ENCODE data around the gene GEMIN7.
"Not testable (repeated sequence)": the region's sequence is repeated elsewhere in the genome, so short reads cannot be mapped to it uniquely, and the experiment has no call there.

GEMIN7 gene

DNA sequence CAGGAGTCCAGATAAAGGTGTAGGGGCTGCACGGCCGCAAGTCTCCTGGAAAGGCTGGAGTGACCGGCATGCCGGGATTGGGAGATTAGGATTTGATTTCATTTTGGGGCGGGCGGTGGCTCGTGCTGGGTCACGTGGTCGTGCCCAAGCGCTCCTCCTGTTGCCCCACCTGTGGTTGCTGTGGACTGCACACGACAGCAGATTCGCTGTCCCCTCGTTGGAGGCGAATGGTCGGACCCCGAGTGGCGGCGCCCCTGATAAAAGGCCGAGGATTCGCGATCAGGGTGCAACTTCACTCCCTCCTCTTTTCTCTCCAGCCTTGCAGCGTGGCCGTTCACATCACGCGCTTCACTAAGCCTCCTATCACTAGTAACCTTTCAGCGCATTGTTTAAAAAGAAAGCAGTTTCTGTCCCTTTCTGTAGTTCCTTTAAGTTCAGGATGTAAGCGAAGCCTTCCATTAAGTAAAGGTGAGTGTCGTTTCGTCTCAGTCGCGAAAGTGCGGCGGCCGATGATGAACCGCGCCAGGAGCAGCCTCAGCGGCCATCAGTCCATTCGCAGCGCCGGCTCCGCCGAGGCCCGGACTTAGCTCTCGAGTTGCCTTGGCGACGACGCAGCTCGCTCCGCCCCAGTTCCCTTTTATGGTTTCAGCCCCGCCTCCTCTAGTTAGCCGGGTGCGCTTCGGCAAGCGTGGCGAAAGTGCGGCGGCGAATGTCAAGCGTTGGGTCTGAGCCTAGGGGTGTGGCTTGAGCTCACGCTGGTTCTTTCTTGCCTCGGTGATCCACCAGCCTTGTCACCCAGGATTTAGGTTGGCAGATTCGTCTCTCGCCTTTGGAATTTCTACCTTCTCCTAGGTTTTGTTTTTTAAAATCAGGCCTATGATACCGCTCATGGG, 12.2 kb downstream of the GEMIN7 start:
- DNase-seq, result no peak

DNA sequence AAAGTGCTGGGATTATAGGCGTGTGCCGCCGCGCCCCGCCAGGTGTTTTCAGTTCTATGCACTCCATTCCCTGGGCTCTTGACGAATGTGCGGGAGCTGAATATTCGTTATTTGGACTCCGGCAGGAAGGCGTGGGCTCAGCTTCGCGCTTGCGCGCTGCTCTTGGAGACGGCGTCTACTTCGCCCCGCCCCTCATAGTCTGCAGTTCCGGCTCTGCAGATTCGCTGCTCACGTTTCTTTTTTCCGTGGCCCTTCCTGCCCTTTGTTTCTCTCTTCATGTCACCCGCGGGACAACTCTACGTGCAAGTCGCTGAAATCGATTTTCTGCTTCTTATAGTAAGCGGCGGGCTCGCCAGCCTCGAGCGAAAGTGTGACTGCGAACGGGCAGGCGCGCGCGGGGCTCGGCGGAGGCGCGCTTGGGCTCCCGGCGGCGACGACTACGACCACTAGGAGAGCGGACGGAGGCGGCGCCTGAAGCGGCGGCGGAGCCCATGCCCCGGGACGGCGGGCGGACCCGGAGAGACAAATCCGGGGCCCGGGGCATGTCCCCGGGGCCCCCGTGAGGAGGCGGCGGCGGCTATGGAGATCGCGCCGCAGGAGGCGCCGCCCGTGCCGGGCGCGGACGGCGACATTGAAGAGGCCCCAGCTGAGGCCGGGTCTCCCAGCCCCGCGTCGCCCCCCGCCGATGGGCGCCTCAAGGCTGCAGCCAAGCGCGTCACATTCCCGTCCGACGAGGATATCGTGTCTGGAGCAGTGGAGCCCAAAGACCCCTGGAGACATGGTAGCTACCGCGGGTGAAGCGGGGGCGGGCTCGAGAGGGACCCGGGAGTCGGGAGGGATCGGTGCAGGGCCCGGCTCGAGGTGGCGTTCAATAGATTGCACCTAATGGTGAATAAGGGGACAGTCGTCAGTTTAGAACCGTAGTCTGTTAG, 14.0 kb downstream of the GEMIN7 start, which contains the start of gene PPP1R37:
PPP1R37 (plus strand) TSS at position 433 of the 932 bp plus-strand sequence; CDS start at position 580, 147 bp downstream.
- peak; percentile 87 for DNase-seq

- no peak for DNase-seq
Observed at GRCh38 chr19:45094137-45094536, 15.1 kb downstream of the GEMIN7 start.

DNA sequence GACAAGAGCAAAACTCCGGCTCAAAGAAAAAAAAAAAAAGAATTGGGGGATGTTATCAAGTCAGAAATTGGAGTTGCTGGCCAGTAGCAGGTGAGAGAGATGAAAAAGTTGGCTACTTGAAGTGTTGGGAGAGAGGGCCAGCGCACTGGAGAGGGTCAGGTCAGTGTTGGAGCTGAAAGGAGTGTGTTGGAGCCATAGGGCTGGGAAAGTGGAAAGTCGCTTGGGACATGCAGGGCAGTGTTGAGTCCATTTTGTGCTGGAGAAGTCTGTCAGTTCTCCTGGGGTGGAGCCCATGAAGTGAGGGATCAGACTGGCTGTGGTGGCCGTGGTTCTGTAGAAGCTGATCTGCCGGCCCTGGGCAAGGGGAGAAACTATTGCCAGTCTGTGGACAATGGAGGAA, 15.6 kb downstream of the GEMIN7 start:
- no peak for DNase-seq

GRCh38 chr19:45095496-45096413, 16.7 kb downstream of the GEMIN7 start:
- DNase-seq, result no peak

DNA sequence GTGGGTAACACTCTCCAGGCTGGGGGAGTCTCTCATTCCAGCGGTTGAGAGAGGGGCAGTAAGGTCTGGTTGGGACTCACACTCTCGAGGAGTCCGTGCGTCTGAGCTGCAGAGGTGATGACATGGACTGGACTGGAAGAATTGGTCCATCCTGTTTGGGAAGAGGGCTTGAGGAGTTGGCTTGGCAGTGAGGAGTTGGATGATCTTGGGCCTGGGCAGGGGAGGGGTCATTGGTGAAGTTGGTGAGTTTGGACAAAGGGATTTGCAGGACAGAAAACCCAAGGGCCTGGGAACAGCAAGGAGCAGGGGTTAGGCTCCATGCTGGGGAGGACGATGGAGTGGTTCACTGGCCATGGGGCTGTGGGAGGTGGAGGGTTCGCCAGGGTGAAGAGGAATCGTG, 17.6 kb downstream of the GEMIN7 start:
- no peak for DNase-seq

- DNase-seq, result no peak
Observed at GRCh38 chr19:45097450-45097775, 18.4 kb downstream of the GEMIN7 start.

DNA sequence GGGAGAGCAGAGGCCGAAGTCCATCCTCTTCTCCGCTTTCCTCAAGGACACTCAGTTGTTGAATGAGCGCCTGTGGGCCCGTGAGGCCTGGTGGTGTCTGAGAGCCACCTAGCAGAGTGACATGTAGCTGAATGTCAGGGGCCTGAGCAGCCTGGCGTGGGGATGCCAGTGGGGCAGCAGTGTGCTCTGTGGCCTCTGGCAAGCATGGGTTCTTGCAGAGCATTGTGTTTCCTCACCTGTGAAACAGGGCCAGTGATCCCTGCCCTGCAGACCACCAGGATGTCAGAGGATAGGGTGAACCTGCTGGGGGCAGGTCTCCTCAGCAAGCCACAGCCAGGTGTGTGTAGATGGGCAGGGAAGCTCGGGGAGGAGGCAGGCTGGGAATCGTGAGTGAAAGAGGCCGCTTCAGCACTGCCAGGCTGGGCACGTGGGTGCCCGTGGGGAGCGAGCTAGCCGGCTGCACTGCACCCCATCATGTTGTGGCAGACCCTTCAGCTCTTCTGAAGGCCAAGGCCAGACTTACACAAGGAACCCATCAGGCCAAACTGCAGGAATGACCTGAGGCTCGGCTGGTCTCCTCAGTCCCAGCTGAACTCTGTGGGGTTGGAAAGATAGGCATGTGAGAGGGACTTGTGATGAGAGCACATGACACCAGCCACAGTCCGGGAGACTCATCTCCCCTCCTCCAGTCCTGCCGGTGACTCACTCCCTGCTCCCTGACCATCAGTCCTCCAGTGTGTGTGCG, 18.9 kb downstream of the GEMIN7 start:
- peak; percentile 2 for DNase-seq

DNA sequence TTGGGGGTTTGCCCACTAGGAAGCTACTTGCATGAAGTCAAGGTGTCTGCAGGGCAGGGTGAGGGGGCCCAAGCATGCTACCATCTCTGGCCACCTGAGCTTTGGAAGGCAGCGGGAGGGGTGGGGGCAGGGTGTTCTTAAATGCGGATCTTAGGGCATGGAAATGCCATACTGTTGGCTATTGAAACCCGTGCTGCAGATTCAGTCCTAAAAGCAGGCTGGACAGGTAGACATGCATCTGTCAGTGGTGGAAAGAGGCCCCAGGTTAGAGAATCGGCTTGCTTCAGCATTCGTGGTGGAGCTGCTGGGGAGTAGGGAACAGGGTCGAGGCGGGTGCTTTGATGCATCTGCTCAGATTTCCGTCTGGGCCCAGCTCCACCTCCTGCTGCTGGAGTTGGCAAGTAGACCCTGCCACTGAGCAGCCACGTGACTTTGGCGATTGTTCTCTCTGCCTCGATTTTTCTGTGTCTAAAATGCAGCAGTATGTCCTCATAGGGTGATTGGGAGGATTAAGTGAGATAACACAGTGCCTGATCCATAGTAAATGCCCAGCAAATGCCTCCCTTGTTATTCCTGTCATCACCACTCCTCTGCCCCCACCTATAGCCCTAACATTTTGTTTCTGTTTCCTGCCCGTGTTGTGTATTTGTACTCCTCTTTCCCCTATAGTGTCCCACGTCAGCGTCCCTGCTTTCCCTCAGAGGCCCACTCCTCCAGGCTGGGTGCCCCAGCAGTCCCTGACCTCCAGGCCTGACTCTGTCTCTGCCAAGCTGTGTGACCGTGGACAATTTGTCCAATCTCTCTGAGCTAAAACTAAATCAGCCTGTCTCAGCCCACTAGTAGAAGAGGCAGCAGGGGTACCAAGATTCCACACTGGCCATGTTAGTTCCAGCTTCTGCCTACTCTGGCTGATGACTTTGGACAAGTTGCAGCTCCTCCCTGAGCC, 19.7 kb downstream of the GEMIN7 start:
- peak; percentile 22 for DNase-seq

- DNase-seq, result no peak
Observed at GRCh38 chr19:45099467-45100191, 20.6 kb downstream of the GEMIN7 start.

GRCh38 chr19:45100201-45100600, 21.1 kb downstream of the GEMIN7 start:
- no peak for DNase-seq

DNA sequence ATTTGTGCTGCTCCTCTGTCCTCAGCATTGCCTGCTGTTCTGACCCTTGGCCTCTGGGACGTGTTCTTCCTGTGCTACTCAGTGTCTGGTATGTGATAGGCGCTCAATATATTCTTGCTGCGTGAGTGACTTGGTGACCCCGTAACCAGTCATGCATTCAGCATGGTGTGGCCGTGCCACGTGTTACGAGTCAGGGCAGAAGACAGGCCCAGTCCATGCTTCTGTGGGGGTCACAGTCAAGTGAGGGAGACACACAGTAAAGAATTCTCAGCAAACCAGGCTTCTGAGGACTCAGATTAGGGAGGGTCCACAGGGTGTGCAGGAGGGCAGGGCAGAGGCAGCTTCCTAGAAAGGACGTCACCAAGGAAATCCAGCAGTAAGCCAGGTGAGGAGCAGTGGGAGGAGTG, 21.8 kb downstream of the GEMIN7 start:
- no peak for DNase-seq

DNA sequence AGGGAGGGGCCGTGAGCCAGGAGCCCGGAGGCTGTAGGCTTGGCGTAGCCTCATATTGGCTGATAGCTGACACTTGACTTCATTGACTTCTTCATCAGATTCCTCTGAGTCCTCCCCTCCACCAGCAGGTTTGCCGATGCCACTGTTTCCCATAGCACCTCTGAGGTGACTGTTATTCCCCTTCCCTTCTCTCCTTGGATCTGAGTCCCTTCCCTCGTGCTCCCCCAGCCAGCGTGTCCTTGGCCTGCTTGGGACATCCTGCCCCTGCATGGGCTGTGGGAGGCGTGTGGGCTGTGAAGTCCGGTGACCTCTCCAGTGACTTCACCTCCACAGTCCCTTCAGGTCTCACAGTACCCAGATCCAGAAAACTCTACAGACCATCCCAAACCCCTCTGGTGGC, 22.7 kb downstream of the GEMIN7 start:
- no peak for DNase-seq

- DNase-seq, result no peak
Observed at GRCh38 chr19:45102481-45102880, 23.4 kb downstream of the GEMIN7 start.

DNA sequence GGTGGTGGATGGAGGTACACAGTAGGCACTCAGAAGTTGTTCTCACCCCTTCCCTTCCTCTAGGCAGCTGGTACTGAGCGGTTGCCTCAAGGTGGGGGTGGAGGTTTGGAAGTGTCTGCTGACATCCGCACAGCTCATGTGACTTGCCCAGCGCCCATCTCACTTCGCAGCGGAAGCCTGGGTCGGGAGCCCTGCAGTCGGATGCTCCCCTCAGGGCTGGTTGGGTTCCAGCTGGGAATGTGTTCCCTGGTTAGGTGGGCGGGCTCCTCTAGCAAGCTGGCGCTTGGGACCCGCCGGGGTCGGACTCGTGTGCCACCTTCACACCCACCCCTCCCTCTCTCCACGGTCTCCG, 24.1 kb downstream of the GEMIN7 start:
- no peak for DNase-seq

DNA sequence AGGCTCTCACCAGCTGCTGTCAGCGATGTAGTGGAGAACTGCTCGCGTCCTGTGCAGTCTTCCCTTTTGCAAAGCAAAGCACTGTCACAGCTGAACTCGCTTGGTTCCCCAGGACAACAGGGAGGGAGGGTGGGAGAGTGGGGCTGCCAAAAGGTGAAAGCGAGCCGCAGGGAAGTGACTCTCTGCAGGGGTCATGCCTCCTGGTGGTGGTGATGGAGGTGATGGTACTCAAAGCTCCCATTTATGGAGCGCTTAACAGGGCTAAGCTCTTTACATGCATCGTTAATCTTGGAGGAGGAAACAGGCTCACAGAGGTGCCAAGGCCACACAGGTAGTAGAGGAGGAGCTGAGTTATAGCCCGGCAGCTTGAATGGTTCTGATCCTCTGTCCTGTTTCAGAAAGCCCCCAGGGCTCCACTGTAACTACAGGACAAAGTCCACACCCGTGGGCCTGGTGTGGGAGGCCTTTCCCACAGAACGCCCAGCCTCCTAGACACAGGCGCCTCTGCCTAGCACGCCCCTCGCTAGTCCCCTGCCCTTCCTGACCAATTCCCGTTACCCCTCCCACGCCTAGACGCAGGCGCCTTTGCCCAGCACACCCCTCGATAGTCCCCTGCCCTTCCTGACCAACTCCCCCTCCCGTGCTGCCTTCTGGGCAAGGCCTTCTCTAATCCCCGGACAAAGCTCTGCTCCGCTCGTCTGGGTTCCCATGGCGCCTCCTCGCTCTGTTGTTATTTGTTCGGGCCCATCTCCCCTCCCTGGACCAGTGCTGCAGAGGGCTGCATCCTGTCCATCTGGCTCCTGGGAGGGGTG, 24.7 kb downstream of the GEMIN7 start:
- no peak for DNase-seq

DNA sequence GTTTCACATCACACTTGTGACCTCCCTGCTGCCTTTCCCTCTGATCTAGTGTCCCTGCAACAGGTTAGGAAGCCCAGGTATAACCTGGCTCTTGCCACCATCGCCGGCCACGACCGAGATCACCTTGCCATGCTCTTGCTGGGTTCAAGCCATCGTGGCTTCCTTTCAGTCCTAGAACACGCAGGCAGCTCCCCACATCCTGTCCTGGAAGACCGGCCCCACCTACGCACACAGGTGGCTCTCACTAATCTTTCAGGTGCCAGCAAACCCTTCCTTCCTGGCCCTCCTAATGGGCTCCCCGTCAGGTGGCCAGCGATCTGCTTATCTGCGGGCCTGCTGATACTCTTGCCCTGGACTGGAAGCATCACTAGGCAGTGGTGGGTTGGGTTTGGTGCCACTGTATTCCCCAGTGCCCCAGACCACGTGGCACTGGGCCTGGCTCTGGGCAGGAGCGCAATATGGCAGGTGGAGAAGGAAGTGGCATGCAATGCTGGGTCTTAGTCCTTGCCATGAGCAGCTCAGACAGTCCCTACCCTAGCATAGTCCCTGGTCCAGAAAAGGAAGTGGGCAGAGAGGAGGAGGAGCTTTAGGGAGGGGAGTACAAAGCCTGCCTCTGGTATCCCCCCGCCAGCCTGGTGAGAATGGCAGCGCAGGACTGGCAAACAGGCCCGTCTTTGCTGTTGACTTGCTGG, 25.7 kb downstream of the GEMIN7 start:
- no peak for DNase-seq

DNA sequence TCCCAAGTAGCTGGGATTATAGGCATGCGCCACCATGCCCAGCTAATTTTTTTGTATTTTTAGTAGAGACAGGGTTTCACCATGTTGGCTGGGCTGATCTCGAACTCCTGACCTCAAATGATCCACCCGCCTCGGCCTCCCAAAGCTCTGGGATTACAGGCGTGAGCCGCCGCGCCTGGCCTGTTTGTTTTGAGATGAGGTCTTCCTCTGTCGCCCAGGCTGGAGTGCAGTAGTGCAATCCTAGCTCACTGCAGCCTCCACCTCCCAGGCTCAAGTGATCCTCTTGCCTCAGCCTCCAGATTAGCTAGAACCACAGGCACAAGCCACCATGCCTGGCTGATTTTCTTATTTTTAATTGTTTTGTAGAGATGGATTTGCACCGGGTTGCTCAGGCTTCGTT, 27.3 kb downstream of the GEMIN7 start:
- DNase-seq, result not testable (repeated sequence)

Data from NCI-H446 treated with DMSO at 0.1 percent for 48 hours (cell line).